Tibial nerve (tissue), 3 donors: ENCODE results near the gene CEP112.

Experiments used
- POLR2A ChIP-seq, 2 donors: fragments of 450-650 bp; IDR thresholded peaks; one replicate each; pipeline ENCODE4 v1.6.1; 2017; ENCODE audit warnings: antibody characterized with exemption in 2 of 2, mild to moderate bottlenecking in 2 of 2, moderate library complexity in 2 of 2
- TF ChIP-seq, protein P1 (sequence below), 5 experiments: fragments of 200-600 bp in 3 of 5; fragments of 450-650 bp in 2 of 5; sonication (generic) in 3 of 5; IDR thresholded peaks; one replicate each; pipeline ENCODE4 v1.5.1; 2016 to 2019; ENCODE audit warnings: antibody characterized with exemption in 5 of 5, mild to moderate bottlenecking in 3 of 5, moderate library complexity in 2 of 5

DNA sequence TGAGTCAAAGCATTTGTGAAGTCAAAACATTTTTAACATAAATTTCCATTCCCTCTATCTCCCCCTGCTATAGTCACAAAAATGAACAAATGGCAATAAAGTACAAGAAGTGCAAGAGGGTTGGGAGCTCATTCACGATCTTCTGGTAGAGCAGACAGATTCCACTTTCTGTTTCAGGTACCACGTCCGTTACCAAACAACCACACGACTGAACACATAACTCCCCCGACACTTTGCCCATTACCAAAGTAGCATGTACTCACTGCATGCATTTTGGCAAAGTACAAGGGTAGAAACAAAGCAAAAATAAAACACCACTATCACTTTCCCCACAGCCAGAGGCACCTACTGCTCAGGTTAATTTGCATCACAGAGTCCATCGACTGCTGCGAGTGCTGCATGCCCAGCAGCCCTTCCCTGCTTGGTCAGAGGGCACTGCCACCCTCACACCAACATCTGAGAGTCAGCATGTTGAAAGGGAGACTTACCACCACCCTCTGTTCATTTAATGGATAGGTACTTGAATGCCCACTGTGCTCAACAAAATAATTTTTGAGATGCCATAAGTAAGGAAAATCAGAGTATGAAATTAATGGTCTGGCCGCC is 480.2 kb downstream of the CEP112 start:
- TF ChIP-seq, protein P1, sequence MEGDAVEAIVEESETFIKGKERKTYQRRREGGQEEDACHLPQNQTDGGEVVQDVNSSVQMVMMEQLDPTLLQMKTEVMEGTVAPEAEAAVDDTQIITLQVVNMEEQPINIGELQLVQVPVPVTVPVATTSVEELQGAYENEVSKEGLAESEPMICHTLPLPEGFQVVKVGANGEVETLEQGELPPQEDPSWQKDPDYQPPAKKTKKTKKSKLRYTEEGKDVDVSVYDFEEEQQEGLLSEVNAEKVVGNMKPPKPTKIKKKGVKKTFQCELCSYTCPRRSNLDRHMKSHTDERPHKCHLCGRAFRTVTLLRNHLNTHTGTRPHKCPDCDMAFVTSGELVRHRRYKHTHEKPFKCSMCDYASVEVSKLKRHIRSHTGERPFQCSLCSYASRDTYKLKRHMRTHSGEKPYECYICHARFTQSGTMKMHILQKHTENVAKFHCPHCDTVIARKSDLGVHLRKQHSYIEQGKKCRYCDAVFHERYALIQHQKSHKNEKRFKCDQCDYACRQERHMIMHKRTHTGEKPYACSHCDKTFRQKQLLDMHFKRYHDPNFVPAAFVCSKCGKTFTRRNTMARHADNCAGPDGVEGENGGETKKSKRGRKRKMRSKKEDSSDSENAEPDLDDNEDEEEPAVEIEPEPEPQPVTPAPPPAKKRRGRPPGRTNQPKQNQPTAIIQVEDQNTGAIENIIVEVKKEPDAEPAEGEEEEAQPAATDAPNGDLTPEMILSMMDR (IDR thresholded peaks at IDR 0.05), result no peak
- TF ChIP-seq POLR2A (IDR thresholded peaks at IDR 0.05), result no peak
